Activated naive CD4-positive, alpha-beta T cell treated with anti-CD3 and anti-CD28 coated beads, Interleukin-2, amount 50 U/mL, for 72 hours (primary cell): ENCODE measurements around the gene PDK1. TPM values are rescaled to one million over a fixed set of nuclear protein-coding genes. Genes with fewer than 3 reads are reported as not detected.
A peak's percentile ranks its signal among the peaks of the same experiment; 100 is the strongest.

Source experiments
- ATAC-seq, 2 donors: fragments of 150-1000 bp; cut with Tn5 transposase; 2 replicates each; pipeline ENCODE4 v1.10.0; 2021; ENCODE audit warnings: mild to moderate bottlenecking in 2 of 2, moderate library complexity in 2 of 2
- DNase-seq, 2 donors: peaks; one replicate each; pipeline ENCODE4 v3.0.0; 2021 to 2022; ENCODE audit warnings: low spot score in 2 of 2
- H3K27ac Mint-ChIP-seq, 2 donors: one replicate each; pipeline ENCODE4 v1.8.0; 2022; ENCODE audit warnings: mild to moderate bottlenecking in 2 of 2, mixed read lengths in 2 of 2
- H3K36me3 Mint-ChIP-seq, 2 donors: one replicate each; pipeline ENCODE4 v1.8.0; 2022; ENCODE audit warnings: mixed read lengths in 2 of 2
- H3K9me3 Mint-ChIP-seq, 2 donors: one replicate each; pipeline ENCODE4 v1.8.0; 2022; ENCODE audit warnings: mixed read lengths in 2 of 2
- total RNA-seq, 2 donors: library from RNA; stranded (reverse); gene quantifications; one replicate each; pipeline ENCODE4 v1.2.3, GENCODE V29; 2022

Gene PDK1
- total RNA-seq, 2 donors from 2014 or later, result 20.2 to 77.2 TPM

DNA sequence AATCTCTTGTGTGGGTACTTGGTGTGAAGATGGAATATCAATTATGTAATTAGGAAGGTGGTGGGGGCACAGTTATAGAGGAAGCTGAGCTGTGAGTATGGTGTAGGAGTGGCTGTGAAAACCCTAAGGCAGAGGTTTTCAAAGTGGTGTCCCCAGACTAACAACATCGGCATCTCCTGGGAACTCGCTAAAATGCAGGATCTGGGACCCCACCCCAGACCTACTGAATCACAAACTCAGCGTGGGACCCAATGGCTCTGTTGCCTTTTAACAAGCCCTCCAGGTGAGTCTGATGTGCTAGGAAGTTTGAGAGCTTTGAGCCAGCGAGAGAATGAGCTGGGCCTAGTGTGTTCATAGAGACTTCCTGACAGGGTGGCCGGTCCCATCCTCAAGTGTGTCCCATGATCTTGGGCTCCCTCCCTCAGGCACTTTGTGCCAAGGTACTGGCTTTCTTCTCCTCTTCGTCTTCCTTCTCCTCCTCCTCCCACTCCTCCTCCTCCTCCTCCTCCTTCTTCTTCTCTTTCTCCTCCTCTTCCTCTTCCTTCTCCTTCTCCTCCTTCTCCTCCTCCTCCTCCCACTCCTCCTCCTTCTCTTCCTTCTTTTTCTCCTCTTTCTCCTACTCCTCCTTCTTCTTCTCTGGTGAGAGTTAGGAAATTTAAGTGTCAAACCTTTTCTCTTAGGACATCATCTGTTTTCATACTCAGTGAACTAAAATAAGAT is 86.6 kb downstream of the PDK1 start:
- DNase-seq (no peak), ATAC-seq (no peak)
- no peaks in the 10 kb centered on the region for H3K36me3 Mint-ChIP-seq
- peak overlapping the region in 1 of 2 donors; percentile 56 for H3K27ac Mint-ChIP-seq
- H3K9me3 Mint-ChIP-seq, result peaks cover 0 to 4% of the 10 kb centered on the region in 2 donors

DNA sequence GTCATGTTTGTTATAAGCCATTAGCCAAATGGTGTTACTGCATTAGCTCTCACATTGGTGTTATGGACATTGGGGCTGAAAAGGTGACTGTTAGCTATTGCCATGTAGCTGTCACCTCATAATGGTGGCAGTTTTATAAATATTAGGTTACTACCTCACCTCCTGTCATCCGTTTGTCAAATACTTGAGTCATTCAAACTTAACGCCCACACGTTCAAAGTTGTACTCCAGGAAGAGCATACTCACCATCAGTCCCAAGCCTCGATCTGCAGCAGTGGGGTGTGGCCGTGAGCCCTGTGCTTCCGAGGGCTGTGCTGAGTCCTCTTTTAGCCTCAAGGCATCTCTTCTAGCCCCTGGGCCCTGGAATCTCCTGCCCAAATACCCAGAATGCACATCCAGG is 87.3 kb downstream of the PDK1 start:
- peak overlapping the region in 1 of 2 donors; percentile 56 for H3K27ac Mint-ChIP-seq
- DNase-seq (peak in 1 of 2 donors; percentile 8), ATAC-seq (peak; percentile 45 to 63)
- peaks cover 0 to 6% of the 10 kb centered on the region in 2 donors for H3K36me3 Mint-ChIP-seq
- H3K9me3 Mint-ChIP-seq, result peaks cover 3 to 7% of the 10 kb centered on the region in 2 donors

DNA sequence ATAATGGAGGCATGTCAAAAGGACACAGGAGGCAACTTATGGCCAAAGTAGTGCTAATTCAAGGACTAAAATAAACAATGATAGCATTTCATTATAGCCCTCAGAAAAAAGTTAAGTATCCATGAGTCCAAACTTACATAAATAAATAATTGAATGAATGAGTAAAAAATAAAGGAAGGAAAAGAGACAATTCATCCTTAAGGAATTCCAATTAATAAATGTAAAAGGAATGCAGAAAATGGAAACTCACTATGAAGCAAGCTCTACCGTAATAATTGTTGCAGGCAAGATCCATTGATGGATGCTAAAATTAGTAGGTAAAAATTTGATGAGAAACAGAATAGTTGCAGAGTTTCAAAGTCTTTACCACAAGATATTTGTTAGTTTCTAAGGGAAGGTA is 91.5 kb downstream of the PDK1 start:
- no peak for ATAC-seq
- DNase-seq, result no peak
- H3K9me3 Mint-ChIP-seq, result peaks cover 22 to 27% of the 10 kb centered on the region in 2 donors

GRCh38 chr2:172655091-172655837 is 99.4 kb downstream of the PDK1 start:
- H3K27ac Mint-ChIP-seq, result peak overlapping the region in 1 of 2 donors; percentile 55
- peaks cover 31 to 32% of the 10 kb centered on the region in 2 donors for H3K36me3 Mint-ChIP-seq
- H3K9me3 Mint-ChIP-seq, result peaks cover 24 to 37% of the 10 kb centered on the region in 2 donors
- ATAC-seq, result no peak
- no peak for DNase-seq

More for the DNA sequence above, 91.5 kb downstream of the PDK1 start:
- Mint-ChIP-seq H3K27ac (no peak overlapping the region), H3K36me3 (peaks cover 24 to 36% of the 10 kb centered on the region in 2 donors)

DNA sequence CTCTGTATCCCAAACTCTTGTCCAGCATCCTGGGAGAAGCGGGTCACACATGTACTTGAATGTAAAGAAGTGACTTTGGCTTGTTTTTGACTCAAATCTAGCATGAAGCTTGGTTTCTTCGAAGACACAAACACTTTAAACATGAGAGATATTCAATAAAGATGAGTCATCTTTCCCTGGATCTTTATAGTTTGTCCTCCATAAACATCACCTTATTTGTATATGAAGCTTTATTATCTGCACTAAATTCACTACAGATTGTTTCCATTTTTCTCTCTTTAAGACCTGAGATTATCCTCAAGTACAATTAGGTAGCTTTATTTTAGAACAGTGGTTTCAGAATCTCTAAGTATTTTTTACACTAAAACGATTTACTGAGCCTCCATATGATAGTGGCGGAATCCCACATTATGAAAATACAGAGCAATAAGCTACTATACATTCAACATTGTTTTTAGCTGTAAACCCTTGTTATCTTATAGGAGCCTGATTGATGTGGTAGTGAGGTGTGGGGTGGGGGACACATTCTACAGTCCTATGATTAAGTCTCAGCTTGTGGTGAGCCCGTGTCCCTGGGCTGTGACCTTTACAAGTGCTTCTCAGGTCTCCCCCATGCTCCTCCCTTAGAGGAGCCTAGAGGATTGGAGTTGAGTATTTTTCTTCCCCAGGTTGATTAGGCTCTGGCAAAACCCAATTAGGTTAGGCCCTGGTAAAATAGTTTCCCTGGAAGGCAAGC is 100.1 kb downstream of the PDK1 start:
- DNase-seq (no peak), ATAC-seq (peak; percentile 58 to 87)
- Mint-ChIP-seq H3K9me3 (peaks cover 20 to 32% of the 10 kb centered on the region in 2 donors), H3K36me3 (peaks cover 25 to 29% of the 10 kb centered on the region in 2 donors), H3K27ac (peak overlapping the region in 1 of 2 donors; percentile 14)

Other genes starting within 250 kb of the PDK1 start
- gene ITGA6, start 128.5 kb upstream of the PDK1 start, total RNA-seq, result 1 to 10 TPM; 3.4 to 5.0 TPM
- gene RAPGEF4, start 179.8 kb downstream of the PDK1 start, total RNA-seq, result 1 to 10 TPM; 1.0 to 1.3 TPM